Gastrocnemius medialis (tissue), 4 donors: ENCODE measurements around the gene PLCL1. TPM values are rescaled to one million over a fixed set of nuclear protein-coding genes. Genes with fewer than 3 reads are reported as not detected.

Source experiments
- ATAC-seq, 2 donors: fragments of 150-250 bp; one replicate each; pipeline ENCODE4 v1.9.1; 2016
- DNase-seq, 2 donors: peaks; one replicate each; pipeline ENCODE4 v3.0.0-alpha.2; 2019
- H3K27ac ChIP-seq, 4 donors: fragments of 200-600 bp; sonication (generic); 1 replicate in 1 of 4; 2 replicates in 3 of 4; pipeline ENCODE4 v1.5.1; 2016 to 2018; ENCODE audit warnings: mild to moderate bottlenecking in 2 of 4, moderate library complexity in 1 of 4
- H3K27me3 ChIP-seq, 3 donors: fragments of 200-600 bp; sonication (generic) in 2 of 3; 1 replicate in 1 of 3; 2 replicates in 2 of 3; pipeline versions ENCODE4 v1.5.1 to v1.6.0; 2016 to 2019; ENCODE audit warnings: mild to moderate bottlenecking in 1 of 3, moderate library complexity in 1 of 3
- H3K36me3 ChIP-seq, 2 donors: fragments of 200-600 bp; sonication (generic) in 1 of 2; one replicate each; pipeline ENCODE4 v1.5.1; 2017 to 2018
- H3K4me1 ChIP-seq, 2 donors: fragments of 200-600 bp; sonication (generic) in 1 of 2; one replicate each; pipeline ENCODE4 v1.5.1; 2016 to 2017; ENCODE audit warnings: mild to moderate bottlenecking in 2 of 2
- H3K4me3 ChIP-seq, 4 donors: fragments of 200-600 bp; sonication (generic) in 3 of 4; 1 replicate in 1 of 4; 2 replicates in 3 of 4; pipeline ENCODE4 v1.5.1; 2016 to 2019; ENCODE audit warnings: mild to moderate bottlenecking in 2 of 4
- H3K9me3 ChIP-seq, 3 donors: fragments of 200-600 bp; sonication (generic) in 2 of 3; 1 replicate in 1 of 3; 2 replicates in 2 of 3; pipeline ENCODE4 v1.5.1; 2016 to 2019
- POLR2A ChIP-seq, 2 donors: fragments of 450-650 bp; IDR thresholded peaks; one replicate each; pipeline ENCODE4 v1.6.1; 2017; ENCODE audit warnings: antibody characterized with exemption in 2 of 2, mild to moderate bottlenecking in 2 of 2, moderate library complexity in 2 of 2
- in situ Hi-C, 4 donors: fragments of 200-750 bp; cut with MboI; loops; one replicate each; pipeline versions ENCODE4 v1.15.0 to v1.8.0; 2017; ENCODE audit warnings: low sequenced_read_pairs in 4 of 4
- intact Hi-C: fragments of 100-400 bp; cut with DNase I; formaldehyde crosslinking; loops from one replicate; pipeline ENCODE4 v1.15.1; 2023; ENCODE audit warnings: low total_unique reads
- total RNA-seq, 4 donors: library from RNA; depleted of rRNA; stranded (reverse); fragments of >200 nt; gene quantifications; one replicate each; pipeline versions ENCODE4 v1.1.0 to v1.2.3, GENCODE V29; 2016
- TF ChIP-seq, protein P1 (sequence below), 5 experiments: fragments of 450-650 bp in 3 of 5; fragments of 200-600 bp in 2 of 5; sonication (generic) in 2 of 5; IDR thresholded peaks in 4 of 5; conservative IDR thresholded peaks in 1 of 5; 1 replicate in 4 of 5; 2 replicates in 1 of 5; pipeline ENCODE4 v1.5.1; 2016 to 2019; ENCODE audit warnings: antibody characterized with exemption in 5 of 5, mild to moderate bottlenecking in 3 of 5, moderate library complexity in 3 of 5

Gene PLCL1
- total RNA-seq, 4 donors from 2014 or later: 5.9 to 10.7 (median 9.8) TPM

DNA sequence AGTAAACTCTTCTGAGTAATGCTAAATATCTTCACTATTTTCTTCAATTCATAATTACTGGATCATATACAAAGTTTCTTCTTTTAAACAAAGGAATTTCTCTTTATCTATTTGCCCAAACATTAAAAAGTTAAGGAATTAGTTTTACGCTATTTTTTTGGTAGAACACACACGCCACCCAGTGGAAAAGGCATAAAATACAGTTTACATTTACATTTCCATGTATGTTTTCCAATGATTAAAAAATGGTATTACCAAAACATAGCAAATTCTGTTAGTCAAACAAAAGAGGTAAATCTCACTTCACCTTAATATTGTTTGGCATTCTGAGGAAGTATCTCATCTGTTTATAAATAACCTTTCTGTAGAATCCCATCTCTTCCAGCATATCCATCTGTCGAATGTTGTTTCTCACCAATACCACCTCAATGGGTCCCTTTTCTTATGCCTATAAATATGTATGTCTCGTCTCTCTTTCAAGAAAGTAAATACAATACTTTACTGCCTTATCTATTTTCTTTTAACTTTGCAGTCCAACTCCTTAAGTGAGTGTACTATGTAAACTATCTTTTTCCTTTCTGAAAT is 26.5 kb upstream of the PLCL1 start:
- intact Hi-C loops: no loop called here

DNA sequence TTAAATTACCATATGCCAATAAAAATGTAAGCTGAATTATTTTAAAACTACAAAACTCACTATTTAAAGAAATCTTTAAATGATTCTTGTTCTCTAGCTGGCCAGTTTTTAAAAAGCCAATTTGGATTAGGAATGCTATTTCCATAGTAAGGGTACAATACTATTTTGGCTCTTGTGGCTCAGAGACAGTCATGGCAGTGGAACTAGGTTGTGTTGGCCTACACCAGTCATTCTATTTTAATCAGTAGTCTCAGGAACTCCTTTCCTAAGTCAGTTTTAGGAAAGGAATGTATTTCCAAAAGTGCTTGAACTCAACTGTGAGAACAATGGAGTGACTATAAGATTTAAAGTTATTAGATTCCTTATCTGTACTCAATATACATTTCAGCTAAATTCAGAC is 25.1 kb upstream of the PLCL1 start:
- Histone ChIP-seq H3K9me3 (no peaks in the 10 kb centered on the region), H3K4me3 (no peak overlapping the region)
- intact Hi-C loops: no loop called here

More for the DNA sequence above, 26.5 kb upstream of the PLCL1 start:
- no peak overlapping the region for H3K4me3 ChIP-seq
- TF ChIP-seq POLR2A (IDR thresholded peaks at IDR 0.05): no peak
- TF ChIP-seq, protein P1, sequence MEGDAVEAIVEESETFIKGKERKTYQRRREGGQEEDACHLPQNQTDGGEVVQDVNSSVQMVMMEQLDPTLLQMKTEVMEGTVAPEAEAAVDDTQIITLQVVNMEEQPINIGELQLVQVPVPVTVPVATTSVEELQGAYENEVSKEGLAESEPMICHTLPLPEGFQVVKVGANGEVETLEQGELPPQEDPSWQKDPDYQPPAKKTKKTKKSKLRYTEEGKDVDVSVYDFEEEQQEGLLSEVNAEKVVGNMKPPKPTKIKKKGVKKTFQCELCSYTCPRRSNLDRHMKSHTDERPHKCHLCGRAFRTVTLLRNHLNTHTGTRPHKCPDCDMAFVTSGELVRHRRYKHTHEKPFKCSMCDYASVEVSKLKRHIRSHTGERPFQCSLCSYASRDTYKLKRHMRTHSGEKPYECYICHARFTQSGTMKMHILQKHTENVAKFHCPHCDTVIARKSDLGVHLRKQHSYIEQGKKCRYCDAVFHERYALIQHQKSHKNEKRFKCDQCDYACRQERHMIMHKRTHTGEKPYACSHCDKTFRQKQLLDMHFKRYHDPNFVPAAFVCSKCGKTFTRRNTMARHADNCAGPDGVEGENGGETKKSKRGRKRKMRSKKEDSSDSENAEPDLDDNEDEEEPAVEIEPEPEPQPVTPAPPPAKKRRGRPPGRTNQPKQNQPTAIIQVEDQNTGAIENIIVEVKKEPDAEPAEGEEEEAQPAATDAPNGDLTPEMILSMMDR (IDR thresholded peaks at IDR 0.05 in 4 of 5, conservative IDR thresholded peaks at IDR 0.05 in 1 of 5): peak; percentile 50 to 87 (median 76)
- in situ Hi-C loops: loop anchor here in 2 of 4 donors (5.0 to 10.0 kb wide), 2 partner anchors 71 to 73 kb away; partner anchors contain the start of gene MARS2 (in 2 of the 2)
- no peaks in the 10 kb centered on the region for H3K9me3 ChIP-seq
- H3K27ac ChIP-seq: peak overlapping the region in 1 of 4 donors; percentile 62
- H3K4me1 ChIP-seq: peaks cover 31 to 42% of the 10 kb centered on the region in 2 donors
- H3K27me3 ChIP-seq: no peaks in the 10 kb centered on the region
- no peaks in the 10 kb centered on the region for H3K36me3 ChIP-seq
- ATAC-seq: no peak
- DNase-seq: no peak

DNA sequence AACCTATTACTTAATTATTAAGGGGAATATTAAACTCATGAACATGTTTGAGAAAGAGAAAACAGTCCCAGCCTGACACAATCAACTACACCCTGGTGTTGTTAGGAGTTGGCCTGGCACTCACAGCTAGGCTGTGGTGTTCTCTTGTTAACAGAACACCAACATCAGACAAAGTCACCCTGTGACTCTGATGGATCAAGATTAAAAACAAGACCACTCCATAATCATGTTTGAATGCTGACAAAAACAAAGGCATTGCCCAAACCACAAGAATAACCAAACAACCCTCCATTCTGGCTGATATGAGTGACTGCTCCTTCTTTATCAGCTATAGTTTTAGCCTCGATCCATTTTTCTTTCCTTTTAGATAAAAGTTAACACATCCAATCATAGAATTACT is 22.3 kb upstream of the PLCL1 start:
- H3K4me1 ChIP-seq: peaks cover 31 to 42% of the 10 kb centered on the region in 2 donors
- H3K36me3 ChIP-seq: no peaks in the 10 kb centered on the region
- no peak for ATAC-seq
- no peak for TF ChIP-seq POLR2A (IDR thresholded peaks at IDR 0.05)
- TF ChIP-seq, protein P1 (IDR thresholded peaks at IDR 0.05 in 4 of 5, conservative IDR thresholded peaks at IDR 0.05 in 1 of 5): no peak
- no peaks in the 10 kb centered on the region for H3K27me3 ChIP-seq
- no peak for DNase-seq
- no peaks in the 10 kb centered on the region for H3K9me3 ChIP-seq
- no peak overlapping the region for H3K4me3 ChIP-seq
- in situ Hi-C loops: loop anchor here in 2 of 4 donors (10.0 kb wide), 1 partner anchor 77 kb away; the partner anchor contains the start of gene MARS2 (in 2 of the 2)
- H3K27ac ChIP-seq: peak overlapping the region; percentile 36 to 61 (median 46)
- intact Hi-C loops: loop anchor here (10.0 kb wide), 1 partner anchor 347 kb away; the partner anchor contains the start of gene SF3B1

More for the DNA sequence above, 25.1 kb upstream of the PLCL1 start:
- in situ Hi-C loops: loop anchor here in 2 of 4 donors (5.0 to 10.0 kb wide), 2 partner anchors 72 to 74 kb away; partner anchors contain the start of gene MARS2 (in 2 of the 2)
- H3K27ac ChIP-seq: peak overlapping the region; percentile 27 to 62 (median 50)
- H3K27me3 ChIP-seq: no peaks in the 10 kb centered on the region
- H3K36me3 ChIP-seq: no peaks in the 10 kb centered on the region
- ATAC-seq: peak; percentile 65 to 73
- peaks cover 31 to 42% of the 10 kb centered on the region in 2 donors for H3K4me1 ChIP-seq
- no peak for DNase-seq
- no peak for TF ChIP-seq POLR2A (IDR thresholded peaks at IDR 0.05)
- TF ChIP-seq, protein P1 (IDR thresholded peaks at IDR 0.05 in 4 of 5, conservative IDR thresholded peaks at IDR 0.05 in 1 of 5): no peak

DNA sequence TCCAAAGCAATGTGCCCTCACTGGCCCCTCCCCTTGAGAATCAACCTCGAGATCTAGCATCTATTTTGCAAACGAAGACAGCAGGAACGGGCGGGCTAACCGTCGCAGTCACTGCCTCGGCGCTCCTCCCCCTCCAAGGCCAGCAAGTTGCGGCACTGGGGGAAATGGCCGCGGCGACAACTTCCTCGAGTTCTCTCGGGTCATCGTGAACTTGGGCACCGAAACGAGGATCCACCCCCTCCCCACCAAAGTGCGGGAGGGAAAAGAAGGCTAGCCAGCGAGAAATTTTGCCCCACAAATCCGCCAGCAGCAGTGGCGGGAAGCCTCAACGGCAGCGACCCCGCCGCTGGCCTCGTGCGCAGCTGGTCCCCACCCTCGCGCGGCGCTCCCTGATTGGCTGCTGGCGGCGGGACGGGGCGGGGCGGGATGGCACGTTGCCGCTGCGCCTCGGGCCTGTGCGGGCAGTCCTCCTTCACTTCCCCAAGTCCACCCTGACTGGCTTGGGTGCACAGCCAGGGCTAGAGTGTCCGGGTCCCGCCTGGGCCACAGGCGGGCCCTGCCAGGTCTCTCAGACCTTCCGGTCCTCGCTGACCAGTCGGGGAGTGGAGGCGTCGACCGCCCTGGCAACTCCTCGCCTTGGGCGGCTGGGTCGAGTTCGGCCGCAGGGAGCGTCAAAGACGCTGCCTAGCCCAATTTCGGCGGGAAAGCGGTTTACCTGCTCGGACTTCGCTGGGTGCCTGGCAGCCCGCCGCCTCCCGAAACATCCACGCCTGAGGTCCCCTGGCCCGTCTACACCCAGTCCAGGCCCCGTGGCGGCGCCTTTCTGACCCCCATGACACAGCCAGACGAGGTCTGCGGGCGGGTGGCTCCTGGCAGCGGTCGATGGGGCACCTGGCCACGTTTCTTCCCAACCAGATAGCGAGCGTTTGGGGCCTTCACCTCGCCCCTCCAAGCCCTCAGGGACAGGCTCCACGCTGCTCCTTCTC is 19.1 kb upstream of the PLCL1 start, which contains the start of gene BOLL:
BOLL (minus strand) TSS at position 364 of the 986 bp plus-strand sequence. CDS start 3,469 bp downstream, outside the sequence.
- in situ Hi-C loops: loop anchor here in 2 of 4 donors (10.0 kb wide), 1 partner anchor 80 kb away; the partner anchor contains the start of gene MARS2 (in 2 of the 2)
- TF ChIP-seq, protein P1 (IDR thresholded peaks at IDR 0.05 in 4 of 5, conservative IDR thresholded peaks at IDR 0.05 in 1 of 5): no peak
- TF ChIP-seq POLR2A (IDR thresholded peaks at IDR 0.05): no peak
- no peaks in the 10 kb centered on the region for H3K36me3 ChIP-seq
- ATAC-seq (no peak), DNase-seq (no peak)
- H3K27me3 ChIP-seq: no peaks in the 10 kb centered on the region
- intact Hi-C loops: loop anchor here (2.0 to 10.0 kb wide), 2 partner anchors 78 to 350 kb away; partner anchors contain the start of gene SF3B1
- H3K27ac ChIP-seq: peak within 1 kb of the TSS; percentile 80 to 95 (median 90)
- peak within 1 kb of the TSS; percentile 65 to 86 (median 74) for H3K4me3 ChIP-seq
- peaks cover 8 to 20% of the 10 kb centered on the region in 2 donors for H3K4me1 ChIP-seq
- H3K9me3 ChIP-seq: no peaks in the 10 kb centered on the region
